Neural progenitor cell (in vitro differentiated cells): Measurements from ENCODE around the gene GRIK3.

Experiments
- EZH2 ChIP-seq: fragments of 200-600 bp; sonication (generic); IDR thresholded peaks from 2 replicates; pipeline ENCODE4 v1.6.1; 2017; ENCODE audit warnings: antibody characterized with exemption, mild to moderate bottlenecking, moderate library complexity
- EZH2phosphoT487 ChIP-seq: fragments of 200-600 bp; sonication (generic); IDR thresholded peaks from 2 replicates; pipeline ENCODE4 v1.6.1; 2017; ENCODE audit warnings: antibody characterized with exemption
- TF ChIP-seq, protein P1 (sequence below): fragments of 200-600 bp; sonication (generic); IDR thresholded peaks from 2 replicates; pipeline ENCODE4 v1.5.1; 2017; ENCODE audit warnings: antibody characterized with exemption, mild to moderate bottlenecking

GRCh38 chr1:36843906-36844610 is 190.3 kb downstream of the GRIK3 start:
- TF ChIP-seq, protein P1, sequence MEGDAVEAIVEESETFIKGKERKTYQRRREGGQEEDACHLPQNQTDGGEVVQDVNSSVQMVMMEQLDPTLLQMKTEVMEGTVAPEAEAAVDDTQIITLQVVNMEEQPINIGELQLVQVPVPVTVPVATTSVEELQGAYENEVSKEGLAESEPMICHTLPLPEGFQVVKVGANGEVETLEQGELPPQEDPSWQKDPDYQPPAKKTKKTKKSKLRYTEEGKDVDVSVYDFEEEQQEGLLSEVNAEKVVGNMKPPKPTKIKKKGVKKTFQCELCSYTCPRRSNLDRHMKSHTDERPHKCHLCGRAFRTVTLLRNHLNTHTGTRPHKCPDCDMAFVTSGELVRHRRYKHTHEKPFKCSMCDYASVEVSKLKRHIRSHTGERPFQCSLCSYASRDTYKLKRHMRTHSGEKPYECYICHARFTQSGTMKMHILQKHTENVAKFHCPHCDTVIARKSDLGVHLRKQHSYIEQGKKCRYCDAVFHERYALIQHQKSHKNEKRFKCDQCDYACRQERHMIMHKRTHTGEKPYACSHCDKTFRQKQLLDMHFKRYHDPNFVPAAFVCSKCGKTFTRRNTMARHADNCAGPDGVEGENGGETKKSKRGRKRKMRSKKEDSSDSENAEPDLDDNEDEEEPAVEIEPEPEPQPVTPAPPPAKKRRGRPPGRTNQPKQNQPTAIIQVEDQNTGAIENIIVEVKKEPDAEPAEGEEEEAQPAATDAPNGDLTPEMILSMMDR, result no peak
- TF ChIP-seq EZH2, result no peak
- TF ChIP-seq EZH2phosphoT487, result no peak
